Breast epithelium (tissue), 4 donors: ENCODE measurements around the gene MRPL41. TPM values are rescaled to one million over a fixed set of nuclear protein-coding genes. Genes with fewer than 3 reads are reported as not detected.

ENCODE experiments used
- DNase-seq, 2 donors: peaks; one replicate each; pipeline ENCODE4 v3.0.0-alpha.2; 2019; ENCODE audit warnings: low spot score in 2 of 2
- H3K27ac ChIP-seq, 2 donors: fragments of 200-600 bp; sonication (generic) in 1 of 2; one replicate each; pipeline ENCODE4 v1.5.1; 2016 to 2019; ENCODE audit warnings: mild to moderate bottlenecking in 1 of 2
- H3K27me3 ChIP-seq, 2 donors: fragments of 200-600 bp; sonication (generic) in 1 of 2; one replicate each; pipeline versions ENCODE4 v1.5.1 to v1.6.0; 2017 to 2019; ENCODE audit warnings: control low read depth in 1 of 2, mild to moderate bottlenecking in 1 of 2
- H3K36me3 ChIP-seq: fragments of 200-600 bp; one replicate; pipeline ENCODE4 v1.5.1; 2019
- H3K4me1 ChIP-seq, 2 donors: fragments of 200-600 bp; sonication (generic); one replicate each; pipeline ENCODE4 v1.5.1; 2016 to 2019; ENCODE audit warnings: control low read depth in 1 of 2
- H3K4me3 ChIP-seq, 3 donors: fragments of 200-600 bp; sonication (generic); 1 replicate in 2 of 3; 2 replicates in 1 of 3; pipeline ENCODE4 v1.5.1; 2016 to 2019; ENCODE audit warnings: mild to moderate bottlenecking in 3 of 3, moderate library complexity in 2 of 3
- H3K9me3 ChIP-seq, 2 donors: fragments of 200-600 bp; sonication (generic) in 1 of 2; one replicate each; pipeline ENCODE4 v1.5.1; 2016 to 2019; ENCODE audit warnings: control low read depth in 1 of 2
- CTCF ChIP-seq, 3 donors: fragments of 450-650 bp; IDR thresholded peaks; one replicate each; pipeline ENCODE4 v1.5.1; 2016 to 2017; ENCODE audit warnings: antibody characterized with exemption in 3 of 3, mild to moderate bottlenecking in 3 of 3, moderate library complexity in 3 of 3
- POLR2A ChIP-seq: fragments of 450-650 bp; IDR thresholded peaks from one replicate; pipeline ENCODE4 v1.6.1; 2016; ENCODE audit warnings: antibody characterized with exemption, mild to moderate bottlenecking, moderate library complexity
- POLR2AphosphoS5 ChIP-seq, 3 donors: sonication (generic); formaldehyde crosslinking; IDR thresholded peaks; one replicate each; pipeline ENCODE4 v1.6.1; 2017; ENCODE audit warnings: antibody characterized with exemption in 3 of 3
- intact Hi-C: fragments of 100-400 bp; cut with DNase I; formaldehyde crosslinking; loops from one replicate; pipeline ENCODE4 v1.15.1; 2023; ENCODE audit warnings: low total_unique reads
- total RNA-seq, 3 donors: library from RNA; depleted of rRNA; stranded (reverse); fragments of >200 nt; gene quantifications; one replicate each; pipeline ENCODE4 v1.1.0, GENCODE V29; 2016

The MRPL41 gene
- total RNA-seq, 3 donors from 2014 or later = 45.4 to 71.8 (median 65.4) TPM

- Histone ChIP-seq H3K27me3 (no peaks in the 10 kb centered on the region), H3K9me3 (no peaks in the 10 kb centered on the region), H3K36me3 (no peaks in the 10 kb centered on the region), H3K4me1 (peaks cover 6 to 8% of the 10 kb centered on the region in 2 donors), H3K27ac (no peak overlapping the region), H3K4me3 (no peak overlapping the region)
- TF ChIP-seq POLR2AphosphoS5 (IDR thresholded peaks at IDR 0.05) = no peak
- no peak for TF ChIP-seq POLR2A
- TF ChIP-seq CTCF (IDR thresholded peaks at IDR 0.05) = no peak
- intact Hi-C loops = no loop called here
- DNase-seq = no peak
Measured at GRCh38 chr9:137582286-137582860, 30.7 kb downstream of the MRPL41 start.

GRCh38 chr9:137583347-137583746 is 31.7 kb downstream of the MRPL41 start:
- intact Hi-C loops = no loop called here
- H3K4me3 ChIP-seq = no peak overlapping the region
- no peaks in the 10 kb centered on the region for H3K36me3 ChIP-seq
- no peak for TF ChIP-seq CTCF (IDR thresholded peaks at IDR 0.05)
- no peak for TF ChIP-seq POLR2A
- no peak for TF ChIP-seq POLR2AphosphoS5 (IDR thresholded peaks at IDR 0.05)
- no peaks in the 10 kb centered on the region for H3K27me3 ChIP-seq
- no peaks in the 10 kb centered on the region for H3K9me3 ChIP-seq
- no peak for DNase-seq
- no peak overlapping the region for H3K27ac ChIP-seq
- H3K4me1 ChIP-seq = no peaks in the 10 kb centered on the region

- Histone ChIP-seq H3K36me3 (no peaks in the 10 kb centered on the region), H3K4me1 (peaks cover 1 to 3% of the 10 kb centered on the region in 2 donors), H3K4me3 (no peak overlapping the region), H3K27ac (no peak overlapping the region), H3K9me3 (no peaks in the 10 kb centered on the region), H3K27me3 (no peaks in the 10 kb centered on the region)
- TF ChIP-seq POLR2AphosphoS5 (IDR thresholded peaks at IDR 0.05) = no peak
- TF ChIP-seq POLR2A = no peak
- no peak for TF ChIP-seq CTCF (IDR thresholded peaks at IDR 0.05)
- intact Hi-C loops = no loop called here
- DNase-seq = no peak
Measured at GRCh38 chr9:137583957-137584356, 32.3 kb downstream of the MRPL41 start.

- H3K36me3 ChIP-seq = no peaks in the 10 kb centered on the region
- H3K4me3 ChIP-seq = no peak overlapping the region
- no peaks in the 10 kb centered on the region for H3K9me3 ChIP-seq
- TF ChIP-seq POLR2A = no peak
- TF ChIP-seq CTCF (IDR thresholded peaks at IDR 0.05) = no peak
- no peak for TF ChIP-seq POLR2AphosphoS5 (IDR thresholded peaks at IDR 0.05)
- no peaks in the 10 kb centered on the region for H3K27me3 ChIP-seq
- peaks cover 6 to 8% of the 10 kb centered on the region in 2 donors for H3K4me1 ChIP-seq
- intact Hi-C loops = no loop called here
- H3K27ac ChIP-seq = no peak overlapping the region
- DNase-seq = no peak
Measured at GRCh38 chr9:137586854-137587253, 35.2 kb downstream of the MRPL41 start.

GRCh38 chr9:137588311-137588710 is 36.6 kb downstream of the MRPL41 start:
- H3K4me3 ChIP-seq = no peak overlapping the region
- H3K36me3 ChIP-seq = no peaks in the 10 kb centered on the region
- H3K9me3 ChIP-seq = no peaks in the 10 kb centered on the region
- no peak for TF ChIP-seq POLR2A
- no peak for TF ChIP-seq CTCF (IDR thresholded peaks at IDR 0.05)
- TF ChIP-seq POLR2AphosphoS5 (IDR thresholded peaks at IDR 0.05) = no peak
- no peaks in the 10 kb centered on the region for H3K27me3 ChIP-seq
- intact Hi-C loops = no loop called here
- DNase-seq = no peak
- H3K4me1 ChIP-seq = peaks cover 6 to 8% of the 10 kb centered on the region in 2 donors
- no peak overlapping the region for H3K27ac ChIP-seq
